Prostate gland (tissue), 2 donors: ENCODE data around the gene MSRB3. TPM values are rescaled to one million over a fixed set of nuclear protein-coding genes. Genes with fewer than 3 reads are reported as not detected.
A peak's percentile ranks its signal among the peaks of the same experiment; 100 is the strongest.

Experiments
- DNase-seq: peaks from one replicate; pipeline ENCODE4 v3.0.0-alpha.2; 2019; ENCODE audit warnings: low spot score
- H3K27ac ChIP-seq, 2 donors: fragments of 200-600 bp; sonication (generic); 2 replicates each; pipeline ENCODE4 v1.5.1; 2017 to 2019
- H3K27me3 ChIP-seq: fragments of 200-600 bp; sonication (generic); replicated peaks from 2 replicates; pipeline ENCODE4 v1.5.1; 2019; ENCODE audit not compliant: insufficient read depth
- H3K36me3 ChIP-seq, 2 donors: fragments of 200-600 bp; sonication (generic); 1 replicate in 1 of 2; 2 replicates in 1 of 2; pipeline versions ENCODE4 v1.5.1 to v1.8.1; 2017 to 2019
- H3K4me1 ChIP-seq: fragments of 200-600 bp; sonication (generic); replicated peaks from 2 replicates; pipeline ENCODE4 v1.5.1; 2019
- H3K4me3 ChIP-seq, 2 donors: fragments of 200-600 bp; sonication (generic); 2 replicates each; pipeline ENCODE4 v1.5.1; 2017 to 2019
- H3K9me3 ChIP-seq: fragments of 200-600 bp; sonication (generic); 2 replicates; pipeline ENCODE4 v1.5.1; 2017
- POLR2A ChIP-seq: fragments of 450-650 bp; IDR thresholded peaks from one replicate; pipeline ENCODE4 v1.6.1; 2016; ENCODE audit warnings: antibody characterized with exemption, mild to moderate bottlenecking
- POLR2AphosphoS5 ChIP-seq: sonication (generic); formaldehyde crosslinking; IDR thresholded peaks from one replicate; pipeline ENCODE4 v1.6.1; 2017; ENCODE audit warnings: antibody characterized with exemption
- WGBS: methylation state at CpG from one replicate; pipeline ENCODE4 v1.1.5; 2018; 5-methylcytosine and 5-hydroxymethylcytosine counted together
- intact Hi-C: fragments of 100-400 bp; cut with DNase I; formaldehyde crosslinking; loops from one replicate; pipeline ENCODE4 v1.14.2; 2022
- total RNA-seq, 2 donors: library from RNA; depleted of rRNA; stranded (reverse); fragments of >200 nt; gene quantifications; one replicate each; pipeline ENCODE4 v1.1.0, GENCODE V29; 2016
- TF ChIP-seq, protein P1 (sequence below), 4 experiments: fragments of 200-600 bp in 2 of 4; fragments of 450-650 bp in 2 of 4; sonication (generic) in 2 of 4; IDR thresholded peaks; 1 replicate in 3 of 4; 2 replicates in 1 of 4; pipeline ENCODE4 v1.5.1; 2016 to 2019; ENCODE audit warnings: antibody characterized with exemption in 4 of 4, mild to moderate bottlenecking in 2 of 4, moderate library complexity in 2 of 4

MSRB3 gene
- total RNA-seq, 2 donors from 2014 or later: 32.2 to 42.9 TPM

GRCh38 chr12:65319688-65320200 lies 41.3 kb downstream of the MSRB3 start:
- Histone ChIP-seq H3K36me3 (no peaks in the 10 kb centered on the region), H3K4me3 (no peak overlapping the region), H3K27ac (no peak overlapping the region), H3K9me3 (no peaks in the 10 kb centered on the region), H3K27me3 (no peaks in the 10 kb centered on the region), H3K4me1 (no peaks in the 10 kb centered on the region)
- TF ChIP-seq POLR2AphosphoS5: peak; percentile 80
- TF ChIP-seq, protein P1, sequence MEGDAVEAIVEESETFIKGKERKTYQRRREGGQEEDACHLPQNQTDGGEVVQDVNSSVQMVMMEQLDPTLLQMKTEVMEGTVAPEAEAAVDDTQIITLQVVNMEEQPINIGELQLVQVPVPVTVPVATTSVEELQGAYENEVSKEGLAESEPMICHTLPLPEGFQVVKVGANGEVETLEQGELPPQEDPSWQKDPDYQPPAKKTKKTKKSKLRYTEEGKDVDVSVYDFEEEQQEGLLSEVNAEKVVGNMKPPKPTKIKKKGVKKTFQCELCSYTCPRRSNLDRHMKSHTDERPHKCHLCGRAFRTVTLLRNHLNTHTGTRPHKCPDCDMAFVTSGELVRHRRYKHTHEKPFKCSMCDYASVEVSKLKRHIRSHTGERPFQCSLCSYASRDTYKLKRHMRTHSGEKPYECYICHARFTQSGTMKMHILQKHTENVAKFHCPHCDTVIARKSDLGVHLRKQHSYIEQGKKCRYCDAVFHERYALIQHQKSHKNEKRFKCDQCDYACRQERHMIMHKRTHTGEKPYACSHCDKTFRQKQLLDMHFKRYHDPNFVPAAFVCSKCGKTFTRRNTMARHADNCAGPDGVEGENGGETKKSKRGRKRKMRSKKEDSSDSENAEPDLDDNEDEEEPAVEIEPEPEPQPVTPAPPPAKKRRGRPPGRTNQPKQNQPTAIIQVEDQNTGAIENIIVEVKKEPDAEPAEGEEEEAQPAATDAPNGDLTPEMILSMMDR (IDR thresholded peaks at IDR 0.05): no peak
- peak; percentile 38 for DNase-seq
- intact Hi-C loops: no loop called here
- 65% methylated on average over 3 of the region's 3 CpGs for WGBS

GRCh38 chr12:65323070-65323469 lies 44.6 kb downstream of the MSRB3 start:
- intact Hi-C loops: no loop called here
- TF ChIP-seq POLR2A (no peak), POLR2AphosphoS5 (peak; percentile 75)
- TF ChIP-seq, protein P1 (IDR thresholded peaks at IDR 0.05): no peak
- H3K4me1 ChIP-seq: no peaks in the 10 kb centered on the region
- no peaks in the 10 kb centered on the region for H3K9me3 ChIP-seq
- no peak overlapping the region for H3K4me3 ChIP-seq
- peak; percentile 57 for DNase-seq
- H3K27me3 ChIP-seq: no peaks in the 10 kb centered on the region
- no peak overlapping the region for H3K27ac ChIP-seq
- no peaks in the 10 kb centered on the region for H3K36me3 ChIP-seq
- 7% methylated on average over 5 of the region's 5 CpGs for WGBS

- no peak for DNase-seq
- no peaks in the 10 kb centered on the region for H3K4me1 ChIP-seq
- no peak overlapping the region for H3K4me3 ChIP-seq
- intact Hi-C loops: no loop called here
- TF ChIP-seq, protein P1 (IDR thresholded peaks at IDR 0.05): no peak
- TF ChIP-seq POLR2A (no peak), POLR2AphosphoS5 (no peak)
- no peaks in the 10 kb centered on the region for H3K9me3 ChIP-seq
- no peaks in the 10 kb centered on the region for H3K36me3 ChIP-seq
- 16% methylated on average over 2 of the region's 2 CpGs for WGBS
- H3K27me3 ChIP-seq: no peaks in the 10 kb centered on the region
- H3K27ac ChIP-seq: no peak overlapping the region
Observed at GRCh38 chr12:65324056-65324455, 45.6 kb downstream of the MSRB3 start.

DNA sequence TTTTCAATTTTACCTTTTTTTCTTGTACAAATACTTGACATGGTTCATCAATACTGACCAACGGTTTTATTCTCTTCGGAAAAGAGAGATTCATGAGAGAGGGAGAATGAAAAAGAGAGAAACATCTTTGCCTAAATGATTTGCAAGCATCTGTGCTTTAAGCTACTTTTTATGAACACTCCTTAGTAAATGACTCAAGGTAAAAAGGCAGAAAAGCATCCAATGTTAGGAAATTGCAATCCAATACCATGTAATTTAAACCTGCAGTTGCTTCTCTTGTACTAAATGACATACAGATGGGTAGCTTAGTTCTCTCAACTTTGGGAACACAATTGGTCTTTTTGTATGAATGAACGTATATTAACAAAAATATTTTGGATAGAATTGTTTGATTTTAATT lies 46.1 kb downstream of the MSRB3 start:
- no peaks in the 10 kb centered on the region for H3K36me3 ChIP-seq
- DNase-seq: no peak
- H3K27ac ChIP-seq: no peak overlapping the region
- no peaks in the 10 kb centered on the region for H3K4me1 ChIP-seq
- intact Hi-C loops: no loop called here
- no peaks in the 10 kb centered on the region for H3K9me3 ChIP-seq
- TF ChIP-seq POLR2AphosphoS5 (no peak), POLR2A (no peak)
- TF ChIP-seq, protein P1 (IDR thresholded peaks at IDR 0.05): no peak
- H3K4me3 ChIP-seq: no peak overlapping the region
- no peaks in the 10 kb centered on the region for H3K27me3 ChIP-seq
- 85% methylated on average over 3 of the region's 3 CpGs for WGBS

DNA sequence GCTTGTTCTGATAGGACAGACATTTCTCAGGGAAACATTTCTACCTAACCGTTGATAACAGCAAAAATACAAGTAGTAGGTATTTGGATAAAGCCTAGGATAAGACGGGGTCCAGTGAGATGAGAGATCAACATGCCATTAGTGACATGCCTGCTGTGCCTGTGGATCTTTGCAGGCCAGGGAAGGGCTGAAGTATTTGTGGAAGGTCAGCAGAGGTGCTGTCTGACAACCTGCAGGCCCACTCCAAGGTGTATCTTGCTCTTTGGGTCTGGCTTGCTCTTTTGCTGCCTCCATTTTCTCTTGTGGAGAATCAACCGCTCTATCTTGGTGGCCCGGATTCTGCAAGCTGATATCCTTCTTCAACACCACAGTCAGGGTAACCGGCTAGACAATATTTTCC lies 46.7 kb downstream of the MSRB3 start:
- intact Hi-C loops: no loop called here
- H3K36me3 ChIP-seq: no peaks in the 10 kb centered on the region
- no peaks in the 10 kb centered on the region for H3K27me3 ChIP-seq
- no peak for DNase-seq
- H3K4me1 ChIP-seq: no peaks in the 10 kb centered on the region
- H3K4me3 ChIP-seq: no peak overlapping the region
- TF ChIP-seq POLR2AphosphoS5 (no peak), POLR2A (no peak)
- TF ChIP-seq, protein P1 (IDR thresholded peaks at IDR 0.05): no peak
- WGBS: 92% methylated on average over 5 of the region's 5 CpGs
- no peak overlapping the region for H3K27ac ChIP-seq
- H3K9me3 ChIP-seq: no peaks in the 10 kb centered on the region
